DMS114 treated with DMSO at 0.1 percent for 48 hours (cell line): Measurements from ENCODE around the gene SPATA20.

ENCODE experiments used
- DNase-seq: peaks from one replicate; lab custom pipeline; 2025; ENCODE audit not compliant: unreplicated experiment; lab: John Stamatoyannopoulos, UW

SPATA20 gene

GRCh38 chr17:50547035-50547735 lies at the start of gene SPATA20:
Gene SPATA20 (plus strand): TSS chr17:50547174. CDS start chr17:50547209, 35 bp downstream.
- DNase-seq, result peak; percentile 70

DNA sequence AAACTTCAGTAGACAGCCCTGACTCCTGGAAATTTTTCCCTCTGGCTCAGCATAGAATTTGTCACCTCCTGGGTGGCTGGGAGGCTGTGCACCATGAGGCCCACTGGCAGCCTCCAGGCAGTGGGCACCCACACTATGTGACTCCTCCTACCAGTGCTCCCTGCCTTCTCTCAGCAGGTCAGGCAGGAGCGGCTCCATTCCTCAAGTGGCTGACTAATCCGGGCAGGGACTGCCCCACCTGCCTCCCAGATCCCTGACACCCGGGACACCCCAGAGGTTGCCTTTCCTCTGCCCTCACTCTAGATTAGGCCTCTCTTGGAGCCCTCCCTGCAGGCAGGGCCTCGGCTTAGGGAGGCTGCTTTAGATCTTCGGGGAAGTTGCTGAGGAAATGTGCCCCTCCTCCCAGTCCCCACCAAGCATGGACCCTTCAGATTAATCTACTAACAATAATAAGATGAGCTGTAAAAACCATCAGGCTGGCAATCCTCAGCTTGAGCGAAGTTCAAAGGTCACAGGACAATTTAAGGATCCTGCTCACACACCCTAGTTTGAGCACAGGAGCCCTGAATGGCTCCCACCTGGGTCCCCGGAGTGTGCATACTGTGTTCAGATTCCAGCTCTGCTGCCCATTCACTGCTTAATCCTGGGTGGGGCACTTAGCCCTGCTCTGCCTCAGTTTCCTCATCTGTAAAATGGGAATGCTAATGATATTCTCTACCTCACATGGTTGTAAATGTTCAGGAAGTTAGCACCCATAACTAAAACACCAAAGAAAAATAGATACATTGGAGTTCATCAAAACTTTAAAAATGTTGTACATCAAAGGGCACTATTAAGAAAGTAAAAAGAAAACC lies 48.7 kb upstream of the SPATA20 start:
- DNase-seq, result no peak

DNA sequence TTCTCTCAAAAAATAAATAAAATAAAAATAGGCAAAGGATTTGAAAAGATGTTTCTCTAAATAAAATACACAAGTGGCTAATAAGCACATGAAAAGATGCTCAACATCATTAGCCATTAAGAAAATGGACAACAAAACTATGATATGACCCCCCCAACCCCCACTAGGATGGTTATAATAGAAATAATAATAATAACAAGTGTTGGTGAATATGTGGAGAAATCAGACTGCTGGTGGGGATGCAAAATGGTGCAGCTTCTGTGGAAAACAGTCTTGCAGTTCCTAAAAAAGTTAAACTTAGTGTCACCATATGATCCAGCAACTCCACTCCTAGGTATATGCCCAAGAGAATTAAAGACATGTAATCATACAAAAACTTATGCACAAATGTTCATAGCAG lies 47.7 kb upstream of the SPATA20 start:
- DNase-seq, result no peak

- no peak for DNase-seq
Measured at GRCh38 chr17:50499721-50500120, 47.3 kb upstream of the SPATA20 start.

DNA sequence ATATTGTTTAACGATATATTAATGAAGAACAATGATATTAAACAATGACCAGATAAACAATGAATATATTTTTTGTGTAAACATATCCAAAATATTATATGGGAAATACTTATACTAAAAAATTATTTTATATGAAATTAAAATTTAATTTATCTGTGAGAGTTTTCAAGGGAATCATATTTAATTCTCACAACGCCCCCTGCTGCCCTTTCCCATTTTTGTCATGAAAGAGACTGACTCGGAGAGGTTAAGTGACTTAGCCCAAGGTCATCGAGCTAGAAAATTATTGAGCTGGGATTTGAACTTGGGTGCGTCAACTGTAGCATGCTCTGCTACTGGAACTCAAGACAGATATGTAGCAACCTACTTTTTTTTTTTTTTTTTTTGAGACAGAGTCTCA lies 45.9 kb upstream of the SPATA20 start:
- DNase-seq, result no peak

DNA sequence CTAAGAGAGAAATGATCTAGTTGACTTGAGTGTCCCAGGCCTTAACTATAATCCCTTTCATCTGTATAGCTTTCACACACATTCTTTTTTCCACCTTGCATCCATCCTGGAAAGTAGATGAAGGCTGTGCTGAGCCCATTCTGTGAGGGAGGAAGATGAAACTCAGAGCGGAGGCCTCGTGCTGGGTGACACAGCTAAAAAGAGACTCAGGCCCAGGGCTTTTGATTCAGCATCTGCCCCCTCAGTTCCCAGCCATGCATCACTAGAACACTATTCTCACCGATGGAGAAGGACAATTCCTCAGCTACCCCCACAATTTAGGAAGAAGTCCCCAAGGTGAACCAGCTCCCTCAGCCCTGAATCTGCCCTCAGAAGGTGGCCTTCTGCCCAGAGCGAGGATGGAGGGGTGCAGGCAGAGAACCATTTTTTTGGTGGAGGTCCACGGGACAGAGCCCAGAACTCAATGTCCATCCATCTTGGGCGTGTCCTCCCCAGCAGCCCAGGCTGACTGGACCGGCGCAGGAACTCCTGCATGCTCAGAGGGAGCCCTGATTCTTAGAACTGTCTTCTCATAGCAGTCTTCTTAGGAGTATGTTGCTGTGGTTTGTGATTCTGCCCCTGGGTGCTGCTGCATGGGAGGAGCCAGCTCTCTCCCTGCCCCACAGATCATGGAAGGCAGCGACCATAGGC lies 44.5 kb upstream of the SPATA20 start:
- DNase-seq, result no peak

DNA sequence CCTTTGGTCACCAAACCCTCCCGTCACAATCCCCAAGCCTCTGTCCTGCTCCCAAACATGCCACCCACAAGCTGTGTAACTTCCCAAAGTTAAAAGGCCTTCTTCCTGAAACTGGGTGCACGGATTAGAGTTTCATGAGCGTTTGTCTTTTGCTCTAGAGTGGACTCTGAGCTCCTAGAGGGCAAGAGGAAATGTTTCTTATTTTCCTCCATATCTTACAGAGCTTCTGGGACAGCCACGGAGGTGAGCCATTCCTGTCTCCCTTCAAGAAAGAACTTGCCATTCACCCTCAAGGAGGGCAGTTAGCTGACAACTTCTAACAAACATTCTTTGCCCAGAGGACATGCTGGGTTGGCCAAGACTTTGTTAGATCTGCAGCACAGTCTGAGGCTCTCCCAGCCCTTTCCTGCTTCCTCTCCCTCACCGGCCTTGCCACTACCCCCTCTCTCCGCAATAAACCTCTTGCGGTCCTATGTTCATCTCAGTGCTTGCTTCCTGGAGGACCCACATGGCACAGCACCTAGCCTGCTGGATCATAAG lies 41.3 kb upstream of the SPATA20 start:
- no peak for DNase-seq

GRCh38 chr17:50506298-50506697 lies 40.7 kb upstream of the SPATA20 start:
- no peak for DNase-seq

GRCh38 chr17:50507871-50508572 lies 39.0 kb upstream of the SPATA20 start, which contains the start of gene MYCBPAP:
Gene MYCBPAP (plus strand): TSS chr17:50508439. CDS start chr17:50508675, 236 bp downstream.
- DNase-seq, result peak; percentile 51

GRCh38 chr17:50508573-50509460 lies 38.2 kb upstream of the SPATA20 start:
- no peak for DNase-seq

DNA sequence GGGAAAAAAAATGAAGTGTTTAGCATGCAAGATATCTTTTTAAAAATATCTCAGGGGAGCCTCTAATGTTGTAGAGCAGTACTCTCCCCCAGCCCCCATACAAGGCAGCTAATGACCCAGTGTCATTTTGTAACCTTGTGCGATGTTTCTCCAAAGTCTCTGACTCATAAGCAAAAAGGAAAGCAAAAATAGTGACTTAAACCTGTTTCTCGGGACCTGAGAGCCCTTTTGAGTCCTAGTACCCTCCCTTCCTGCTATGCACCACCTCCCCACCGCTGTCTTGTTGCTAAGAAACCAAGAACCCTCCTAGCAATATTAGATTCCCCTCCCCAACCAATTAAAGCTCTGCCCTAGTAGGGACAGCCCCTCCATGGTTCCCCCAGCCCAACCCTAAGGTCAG lies 35.9 kb upstream of the SPATA20 start:
- no peak for DNase-seq

DNA sequence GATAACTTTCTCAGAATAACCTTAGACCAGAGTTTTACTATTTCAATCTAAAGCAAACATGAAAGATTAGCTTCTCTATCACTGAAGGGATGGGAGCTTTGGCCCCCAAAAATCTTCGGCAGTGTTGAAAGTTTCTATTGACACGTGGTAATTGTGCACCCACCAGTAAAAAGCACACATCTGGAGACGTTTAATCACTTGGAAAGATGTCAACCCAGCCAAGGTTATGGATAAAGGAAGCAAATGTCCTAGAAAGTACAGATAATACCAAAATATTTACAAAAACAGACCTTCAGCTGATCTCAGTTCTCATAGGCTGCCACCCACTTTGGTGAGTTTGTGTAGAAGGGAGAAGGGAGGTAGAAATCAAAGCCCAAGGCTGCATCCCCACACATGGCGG lies 33.5 kb upstream of the SPATA20 start:
- DNase-seq, result no peak

- no peak for DNase-seq
Measured at GRCh38 chr17:50514388-50514787, 32.6 kb upstream of the SPATA20 start.

GRCh38 chr17:50514936-50515702 lies 31.9 kb upstream of the SPATA20 start:
- no peak for DNase-seq

DNA sequence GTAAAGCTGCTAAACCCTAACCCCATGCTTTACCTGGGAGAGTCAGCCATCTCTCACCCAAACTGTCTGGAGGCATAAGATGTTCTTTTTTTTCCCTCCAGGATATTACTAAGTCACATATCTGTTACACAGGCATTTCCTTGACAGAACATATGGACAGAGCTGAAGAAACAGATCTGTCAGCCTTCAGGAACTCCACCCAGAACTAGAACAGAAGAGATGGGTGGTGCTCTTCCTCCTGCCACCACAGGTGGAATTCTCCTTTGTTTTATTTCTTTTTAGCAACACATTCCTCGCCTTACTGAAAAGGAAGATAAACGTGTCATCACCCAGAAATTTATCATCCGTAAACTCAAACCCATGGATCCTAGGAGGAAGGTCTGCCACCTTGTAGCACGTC lies 30.0 kb upstream of the SPATA20 start:
- no peak for DNase-seq

GRCh38 chr17:50517504-50518383 lies 29.2 kb upstream of the SPATA20 start:
- no peak for DNase-seq

- DNase-seq, result no peak
Measured at GRCh38 chr17:50518384-50519023, 28.5 kb upstream of the SPATA20 start.
